Naive thymus-derived CD8-positive, alpha-beta T cell (primary cell): ENCODE measurements around the gene POC1A. TPM values are rescaled to one million over a fixed set of nuclear protein-coding genes. Genes with fewer than 3 reads are reported as not detected.

Experiments used
- ATAC-seq, 2 donors: fragments of 150-1000 bp; cut with Tn5 transposase in 1 of 2; sonication (Bioruptor Pico), chemical (Tn5 transposase) in 1 of 2; 1 replicate in 1 of 2; 2 replicates in 1 of 2; pipeline ENCODE4 v1.10.0; 2021; ENCODE audit warnings: mild to moderate bottlenecking in 2 of 2, moderate library complexity in 2 of 2
- POLR2A ChIA-PET: fragments of 350-600 bp; sonication (Branson Sonifier 250); formaldehyde crosslinking; loops from one replicate; lab custom pipeline; 2021; ENCODE audit warnings: antibody characterized with exemption; lab: Charles Lee
- DNase-seq, 10 donors: peaks; one replicate each; pipeline versions ENCODE4 v3.0.0 to v3.0.0-alpha.2; 2020 to 2022
- H3K27ac Mint-ChIP-seq, 10 donors: one replicate each; pipeline ENCODE4 v1.8.0; 2020 to 2022; ENCODE audit warnings: mild to moderate bottlenecking in 10 of 10, mixed read lengths in 10 of 10, moderate library complexity in 4 of 10, inconsistent platforms in 1 of 10
- H3K27me3 Mint-ChIP-seq, 5 donors: one replicate each; pipeline ENCODE4 v1.8.0; 2021 to 2022; ENCODE audit warnings: mixed read lengths in 5 of 5
- H3K36me3 Mint-ChIP-seq, 3 donors: one replicate each; pipeline ENCODE4 v1.8.0; 2020 to 2022; ENCODE audit warnings: mixed read lengths in 3 of 3, mild to moderate bottlenecking in 2 of 3, inconsistent platforms in 1 of 3
- H3K4me1 Mint-ChIP-seq, 4 donors: one replicate each; pipeline ENCODE4 v1.8.0; 2021 to 2022; ENCODE audit warnings: mixed read lengths in 4 of 4
- H3K4me3 Mint-ChIP-seq, 10 donors: one replicate each; pipeline ENCODE4 v1.8.0; 2020 to 2022; ENCODE audit warnings: mild to moderate bottlenecking in 10 of 10, mixed read lengths in 10 of 10, moderate library complexity in 6 of 10, inconsistent platforms in 1 of 10
- H3K9me3 Mint-ChIP-seq, 9 donors: one replicate each; pipeline ENCODE4 v1.8.0; 2020 to 2022; ENCODE audit warnings: mixed read lengths in 9 of 9, mild to moderate bottlenecking in 3 of 9, inconsistent platforms in 1 of 9, moderate library complexity in 1 of 9
- polyA plus RNA-seq, 3 donors: library from polyadenylated mRNA; unstranded; fragments of 300-500 nt; fragmentation: Illumina TruSeq; gene quantifications; one replicate each; pipeline ENCODE4 v1.2.3, GENCODE V29; 2021
- total RNA-seq, 8 experiments: library from RNA in 2 of 8; stranded (reverse) in 2 of 8; gene quantifications; one replicate each; pipeline ENCODE4 v1.2.3 and lab custom pipeline; 2021 to 2026

POC1A gene
- total and polyA plus RNA-seq, 5 experiments from 2014 or later, result 0.28 to 1.9 (median 1.1) TPM

DNA sequence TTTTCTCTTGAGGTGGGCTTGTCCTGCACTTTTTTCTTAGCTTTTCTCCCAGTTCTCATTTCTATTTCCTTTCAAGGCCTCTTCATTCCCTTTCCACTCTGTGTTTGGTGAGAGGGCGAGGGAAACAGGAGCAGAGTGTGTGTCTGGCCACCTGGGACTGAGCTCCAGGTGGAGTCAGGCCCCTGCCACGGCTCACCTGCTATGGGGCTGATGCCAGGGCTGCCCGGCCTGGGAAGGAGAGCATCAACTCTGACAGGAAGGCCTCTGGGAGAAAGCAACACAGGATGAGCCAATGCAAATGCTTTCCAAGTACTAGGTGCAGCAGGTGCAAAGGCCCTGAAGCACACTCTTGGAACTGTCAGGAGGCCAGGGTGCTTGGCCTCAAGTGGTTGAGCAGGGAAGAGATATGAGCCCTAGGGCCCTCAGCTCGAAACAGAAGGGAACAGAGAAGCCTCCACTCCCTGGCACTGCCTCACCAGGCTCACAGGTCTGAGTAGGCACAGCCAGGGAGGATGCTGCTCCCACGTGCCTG, 70.6 kb downstream of the POC1A start:
- Mint-ChIP-seq H3K27ac (peak overlapping the region in 2 of 10 donors; percentile 34 to 49), H3K9me3 (no peaks in the 10 kb centered on the region), H3K27me3 (no peaks in the 10 kb centered on the region), H3K36me3 (no peaks in the 10 kb centered on the region), H3K4me3 (no peak overlapping the region), H3K4me1 (peaks cover 21 to 36% (median 30%) of the 10 kb centered on the region in 4 donors)
- POLR2A ChIA-PET, result no interaction called here
- DNase-seq (no peak), ATAC-seq (no peak)

DNA sequence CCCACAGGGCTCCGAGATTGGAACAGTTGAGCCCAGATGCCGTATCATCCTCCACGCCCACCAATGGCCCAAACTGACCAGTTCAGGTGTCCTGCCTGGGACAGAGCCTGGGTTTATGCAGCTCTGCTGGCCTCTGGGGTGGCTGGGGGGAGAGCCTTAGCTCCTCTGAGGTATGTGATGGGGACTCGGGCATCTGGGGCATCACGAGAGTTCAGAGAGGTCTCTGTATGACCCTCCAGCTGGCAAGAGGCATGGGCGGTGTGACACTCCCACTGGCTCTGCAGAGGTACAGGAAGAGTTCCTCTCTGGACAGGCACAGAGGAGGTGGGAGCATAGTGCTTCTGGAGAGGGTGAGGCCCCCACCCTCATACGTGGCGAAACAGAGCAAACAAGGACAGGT, 71.3 kb downstream of the POC1A start:
- peaks cover 21 to 36% (median 30%) of the 10 kb centered on the region in 4 donors for H3K4me1 Mint-ChIP-seq
- H3K27ac Mint-ChIP-seq, result peak overlapping the region in 1 of 10 donors; percentile 52
- POLR2A ChIA-PET, result no interaction called here

DNA sequence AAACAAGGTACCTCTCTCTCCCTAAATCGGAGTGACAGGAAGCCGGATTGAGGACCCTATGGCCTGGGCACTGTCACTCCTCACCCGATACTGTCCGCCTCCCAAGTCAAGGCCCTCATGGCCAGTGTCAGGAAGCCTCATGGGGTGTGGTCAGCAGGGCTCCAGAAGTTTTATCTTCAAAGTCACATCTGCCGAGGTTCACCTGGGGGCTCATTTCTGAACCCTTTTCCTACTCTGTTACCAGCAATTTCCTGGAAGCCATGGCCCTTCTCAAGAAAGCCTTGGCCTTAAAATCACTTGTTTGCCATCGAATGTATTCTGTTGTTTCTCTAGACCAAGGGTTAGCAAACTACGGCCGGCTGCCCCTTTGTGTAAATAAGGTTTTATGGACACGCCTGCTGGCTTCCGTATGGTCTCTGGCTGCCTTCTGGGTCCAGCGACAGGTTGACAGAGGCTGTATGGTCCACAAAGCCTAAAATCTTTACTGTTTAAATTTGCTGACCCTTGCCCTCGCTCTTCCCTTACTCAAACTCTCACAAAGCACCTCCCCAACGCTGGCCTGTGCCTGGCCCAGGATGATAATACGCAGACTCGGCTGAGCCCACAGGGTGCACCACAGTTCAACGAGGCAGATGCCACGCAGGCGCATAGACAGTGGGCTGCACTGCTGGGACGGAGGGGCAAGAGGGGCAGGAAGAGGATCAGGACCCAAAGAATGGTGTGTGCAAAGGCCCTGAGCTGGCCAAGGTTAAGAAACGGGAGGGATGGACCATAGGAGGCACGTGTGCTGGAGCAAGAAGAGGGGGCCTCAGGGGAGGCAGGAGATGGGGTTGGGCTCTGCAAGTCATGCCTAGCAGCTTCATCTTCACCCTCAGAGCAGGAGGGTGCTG, 73.1 kb downstream of the POC1A start:
- DNase-seq, result no peak
- H3K4me1 Mint-ChIP-seq, result peaks cover 9 to 18% (median 14%) of the 10 kb centered on the region in 4 donors
- no peak overlapping the region for H3K4me3 Mint-ChIP-seq
- H3K27me3 Mint-ChIP-seq, result no peaks in the 10 kb centered on the region
- peak overlapping the region in 2 of 10 donors; percentile 32 to 75 for H3K27ac Mint-ChIP-seq
- ATAC-seq, result no peak
- POLR2A ChIA-PET, result no interaction called here
- no peaks in the 10 kb centered on the region for H3K36me3 Mint-ChIP-seq
- no peaks in the 10 kb centered on the region for H3K9me3 Mint-ChIP-seq

More for the DNA sequence above, 71.3 kb downstream of the POC1A start:
- Mint-ChIP-seq H3K9me3 (no peaks in the 10 kb centered on the region), H3K4me3 (no peak overlapping the region), H3K36me3 (no peaks in the 10 kb centered on the region), H3K27me3 (no peaks in the 10 kb centered on the region)
- ATAC-seq, result no peak
- DNase-seq, result no peak

DNA sequence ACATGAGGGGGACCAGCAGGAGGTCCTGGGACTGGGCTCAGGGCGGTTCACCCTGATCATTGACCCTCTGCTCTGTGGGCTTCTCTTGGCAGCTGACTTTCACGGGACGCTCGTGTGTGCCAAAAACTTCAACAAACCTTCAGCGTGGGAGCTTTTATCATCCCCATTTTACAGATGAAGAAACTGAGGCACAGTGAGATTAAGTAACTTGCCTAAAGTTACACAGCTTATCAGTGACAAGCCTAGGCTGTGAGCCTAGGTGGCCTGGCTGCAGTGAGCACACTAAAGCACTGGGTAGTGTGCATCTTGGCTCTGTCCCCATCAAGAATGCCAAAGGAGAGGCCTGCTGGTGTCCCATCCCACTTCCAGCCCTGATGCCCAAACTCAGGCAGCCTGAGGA, 74.3 kb downstream of the POC1A start:
- Mint-ChIP-seq H3K36me3 (no peaks in the 10 kb centered on the region), H3K4me1 (peaks cover 2 to 7% (median 3%) of the 10 kb centered on the region in 4 donors), H3K9me3 (no peaks in the 10 kb centered on the region), H3K27ac (no peak overlapping the region), H3K4me3 (no peak overlapping the region), H3K27me3 (no peaks in the 10 kb centered on the region)
- DNase-seq (no peak), ATAC-seq (no peak)
- POLR2A ChIA-PET, result no interaction called here

DNA sequence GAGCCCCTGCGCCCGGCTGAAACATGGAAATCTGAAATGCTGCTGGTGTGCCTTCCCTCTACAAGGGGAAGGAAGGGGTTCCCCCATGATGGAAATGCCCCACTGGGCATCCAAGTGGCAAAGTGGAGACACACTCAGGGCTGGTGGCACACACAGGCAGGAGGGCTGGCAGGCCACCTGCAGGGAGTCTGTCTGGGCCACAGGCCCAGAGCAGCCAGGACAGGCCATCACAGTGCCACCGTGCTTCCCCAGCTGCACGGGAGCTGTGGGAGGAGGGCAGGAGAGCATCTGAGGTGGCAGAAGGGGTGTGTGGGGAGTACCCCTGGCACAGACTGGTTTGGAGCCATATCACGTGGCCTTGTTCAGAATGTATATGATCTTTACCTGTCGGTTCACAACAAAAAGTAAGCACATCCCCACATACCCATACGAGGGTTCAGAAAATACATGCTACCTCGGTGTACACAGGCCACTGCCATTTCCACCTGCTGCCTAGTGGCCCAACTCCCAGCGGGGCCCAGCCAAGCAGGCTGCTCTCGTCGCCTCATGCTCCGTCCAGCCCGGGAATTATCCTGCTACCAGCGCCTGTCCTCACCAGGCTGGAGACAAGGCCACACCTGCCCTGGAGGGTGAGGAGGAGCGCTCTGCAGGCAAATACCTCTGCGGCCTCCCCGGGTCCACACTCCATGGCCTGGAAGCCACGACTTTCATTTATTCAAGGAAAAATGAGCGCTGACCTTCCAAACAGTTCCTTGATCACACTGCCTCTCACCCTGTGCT, 75.3 kb downstream of the POC1A start:
- DNase-seq, result no peak
- H3K27me3 Mint-ChIP-seq, result no peaks in the 10 kb centered on the region
- H3K27ac Mint-ChIP-seq, result no peak overlapping the region
- H3K9me3 Mint-ChIP-seq, result no peaks in the 10 kb centered on the region
- POLR2A ChIA-PET, result no interaction called here
- no peak overlapping the region for H3K4me3 Mint-ChIP-seq
- no peak for ATAC-seq
- peaks cover 0 to 2% (median 0%) of the 10 kb centered on the region in 4 donors for H3K4me1 Mint-ChIP-seq
- no peaks in the 10 kb centered on the region for H3K36me3 Mint-ChIP-seq

DNA sequence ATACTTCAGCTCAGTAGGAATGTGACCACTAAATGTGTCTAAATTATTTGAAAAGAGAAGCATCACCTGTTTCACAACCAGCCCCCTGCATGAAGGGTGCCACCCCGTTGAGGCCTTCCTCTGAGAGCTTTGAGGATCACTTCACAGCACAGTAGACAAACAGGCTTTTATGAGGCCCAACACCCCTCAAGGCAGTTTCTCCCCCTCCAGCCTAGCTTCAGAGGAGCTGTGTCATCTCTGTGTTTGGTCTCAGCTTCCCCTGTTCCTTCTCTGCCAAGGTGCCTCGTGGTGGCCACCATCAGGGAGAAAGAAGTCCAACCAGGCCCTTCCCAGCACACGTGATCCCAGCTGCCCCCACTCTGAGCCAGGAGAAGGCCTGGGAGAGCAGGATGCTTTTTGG, 76.3 kb downstream of the POC1A start:
- H3K4me1 Mint-ChIP-seq, result no peaks in the 10 kb centered on the region
- H3K9me3 Mint-ChIP-seq, result no peaks in the 10 kb centered on the region
- H3K36me3 Mint-ChIP-seq, result no peaks in the 10 kb centered on the region
- no peak for DNase-seq
- H3K27me3 Mint-ChIP-seq, result no peaks in the 10 kb centered on the region
- POLR2A ChIA-PET, result interaction anchor here (0.7 kb wide), 1 partner anchor 185 kb away, joined by 3 read pairs; no protein-coding TSS in a partner anchor
- H3K27ac Mint-ChIP-seq, result no peak overlapping the region
- no peak for ATAC-seq
- H3K4me3 Mint-ChIP-seq, result no peak overlapping the region

DNA sequence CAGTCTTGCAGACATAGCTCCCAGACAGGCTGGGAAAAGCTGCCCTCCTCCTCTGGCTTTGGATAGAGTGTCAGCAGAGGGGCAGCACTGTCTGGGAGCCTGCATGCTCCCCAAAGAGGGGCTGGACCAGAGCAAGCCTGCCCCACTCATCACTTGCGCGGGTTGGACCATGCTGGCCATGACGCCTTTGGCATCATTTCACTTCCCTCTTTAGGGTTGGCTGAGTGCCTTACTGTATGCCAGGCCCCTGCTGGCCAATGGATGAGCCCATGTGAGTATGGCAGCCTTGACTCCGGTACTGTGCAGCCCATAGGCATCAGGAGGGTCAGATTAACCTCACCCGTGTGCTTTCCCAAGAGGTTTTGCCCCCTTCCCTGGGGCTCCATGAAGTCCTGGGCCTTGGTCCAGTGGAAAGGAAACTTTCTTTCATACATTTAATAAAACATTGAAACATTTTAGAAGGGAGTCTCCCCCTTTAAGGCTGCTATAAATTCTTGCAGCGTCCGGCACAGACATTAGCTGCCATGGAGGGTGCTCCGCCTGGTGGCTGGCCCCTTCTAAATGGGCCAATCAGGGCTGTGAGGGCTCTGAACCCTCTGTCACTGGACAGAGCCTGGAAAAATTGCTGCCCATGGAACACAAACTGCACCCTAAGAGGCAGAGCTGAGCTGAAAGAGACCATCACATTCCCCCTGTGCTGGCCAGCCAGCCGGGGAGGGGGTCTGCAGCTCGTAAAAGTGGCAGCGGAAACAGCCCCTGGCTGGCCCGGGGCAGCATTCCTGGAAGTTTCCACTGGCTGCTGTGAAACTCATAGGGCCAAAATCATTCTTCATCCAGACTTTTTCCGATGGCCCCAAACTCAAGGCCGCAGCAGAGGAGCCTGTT, 77.1 kb downstream of the POC1A start:
- Mint-ChIP-seq H3K4me1 (peaks cover 4 to 6% (median 4%) of the 10 kb centered on the region in 4 donors), H3K36me3 (no peaks in the 10 kb centered on the region), H3K9me3 (no peaks in the 10 kb centered on the region), H3K4me3 (no peak overlapping the region), H3K27me3 (no peaks in the 10 kb centered on the region), H3K27ac (no peak overlapping the region)
- no peak for DNase-seq
- no peak for ATAC-seq
- POLR2A ChIA-PET, result no interaction called here

DNA sequence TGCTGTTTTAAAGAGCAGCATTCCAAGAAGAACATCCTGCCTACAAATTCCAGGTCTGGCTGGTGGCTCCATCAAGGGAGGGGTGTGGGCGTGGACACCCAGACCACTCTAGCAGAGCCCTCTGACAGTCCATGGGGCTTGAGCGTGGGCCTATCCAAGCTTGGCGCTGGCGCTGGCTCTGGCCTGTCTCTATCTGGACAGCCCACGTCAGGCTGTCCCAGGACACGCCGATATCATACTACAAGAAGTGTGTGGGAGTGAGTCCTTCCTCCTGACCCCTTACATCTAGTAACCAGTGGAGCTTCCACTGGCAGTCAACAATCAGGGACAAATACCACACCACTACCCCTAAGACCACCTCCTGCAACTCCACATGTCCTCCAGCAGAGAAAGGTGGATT, 80.7 kb downstream of the POC1A start:
- Mint-ChIP-seq H3K27ac (peak overlapping the region in 1 of 10 donors; percentile 37), H3K4me3 (no peak overlapping the region), H3K27me3 (peaks cover 0 to 2% (median 0%) of the 10 kb centered on the region in 5 donors), H3K9me3 (no peaks in the 10 kb centered on the region), H3K36me3 (no peaks in the 10 kb centered on the region), H3K4me1 (peaks cover 6 to 27% (median 13%) of the 10 kb centered on the region in 4 donors)
- POLR2A ChIA-PET, result interaction anchor here (0.5 to 1.6 kb wide), 2 partner anchors 17 to 121 kb away, joined by 3 to 8 read pairs; partner anchors contain the start of gene DUSP7
- DNase-seq (no peak), ATAC-seq (no peak)

DNA sequence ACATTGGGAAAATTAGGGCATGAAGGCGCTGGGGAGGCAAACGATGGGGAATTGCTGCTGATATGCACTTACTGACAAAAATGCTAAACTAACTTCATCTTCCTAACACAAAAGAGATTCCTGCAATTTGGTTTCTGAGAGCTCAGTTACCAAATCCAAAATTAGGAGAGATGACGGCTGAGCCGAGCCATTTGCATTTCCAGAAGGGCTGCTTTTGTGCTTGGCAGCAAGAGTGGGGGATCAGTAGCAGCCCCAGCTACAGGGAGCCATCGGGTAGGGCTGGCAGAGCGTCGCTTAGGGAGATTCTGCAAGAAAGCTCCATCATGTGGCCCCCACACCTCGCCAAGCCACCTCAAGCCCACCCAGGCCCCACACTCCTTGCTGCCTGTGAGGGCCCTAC, 81.8 kb downstream of the POC1A start:
- Mint-ChIP-seq H3K36me3 (no peaks in the 10 kb centered on the region), H3K4me3 (peak overlapping the region in 4 of 10 donors; percentile 16 to 43 (median 28)), H3K27ac (peak overlapping the region in 1 of 10 donors; percentile 35), H3K27me3 (peaks cover 0 to 2% (median 0%) of the 10 kb centered on the region in 5 donors), H3K9me3 (no peaks in the 10 kb centered on the region), H3K4me1 (peaks cover 6 to 27% (median 13%) of the 10 kb centered on the region in 4 donors)
- POLR2A ChIA-PET, result interaction anchor here (1.0 to 1.6 kb wide), 2 partner anchors 16 to 77 kb away, joined by 4 to 8 read pairs; partner anchors contain the start of genes DUSP7 and RPL29
- no peak for DNase-seq
- ATAC-seq, result no peak

DNA sequence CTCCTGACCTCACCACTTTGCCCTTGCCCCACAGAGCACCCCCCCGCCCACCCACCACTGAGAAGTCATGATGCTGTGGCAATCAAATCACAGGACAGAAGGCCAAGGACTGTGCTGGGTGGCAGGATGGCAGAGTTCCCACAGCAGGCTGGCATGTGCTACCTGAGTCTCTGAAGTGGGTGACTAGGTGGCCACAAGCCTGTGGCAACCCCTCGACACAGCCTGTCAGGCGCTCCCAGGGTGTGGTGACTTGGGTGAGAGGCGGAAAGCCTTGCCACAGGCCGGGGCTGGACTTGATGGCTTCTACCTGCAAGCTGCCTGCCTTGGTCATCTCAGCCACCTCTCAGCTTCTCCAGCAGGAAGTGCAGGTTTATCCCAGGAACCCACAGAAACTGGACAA, 82.2 kb downstream of the POC1A start:
- POLR2A ChIA-PET, result interaction anchor here (1.0 to 1.6 kb wide), 2 partner anchors 15 to 76 kb away, joined by 4 to 8 read pairs; partner anchors contain the start of genes DUSP7 and RPL29
- H3K36me3 Mint-ChIP-seq, result no peaks in the 10 kb centered on the region
- peak overlapping the region in 1 of 10 donors; percentile 35 for H3K27ac Mint-ChIP-seq
- peaks cover 0 to 2% (median 0%) of the 10 kb centered on the region in 5 donors for H3K27me3 Mint-ChIP-seq
- DNase-seq (peak in 5 of 10 donors; percentile 26 to 60 (median 45)), ATAC-seq (peak; percentile 89 to 100)
- H3K4me1 Mint-ChIP-seq, result peaks cover 6 to 27% (median 13%) of the 10 kb centered on the region in 4 donors
- H3K9me3 Mint-ChIP-seq, result no peaks in the 10 kb centered on the region
- peak overlapping the region in 4 of 10 donors; percentile 16 to 43 (median 28) for H3K4me3 Mint-ChIP-seq

DNA sequence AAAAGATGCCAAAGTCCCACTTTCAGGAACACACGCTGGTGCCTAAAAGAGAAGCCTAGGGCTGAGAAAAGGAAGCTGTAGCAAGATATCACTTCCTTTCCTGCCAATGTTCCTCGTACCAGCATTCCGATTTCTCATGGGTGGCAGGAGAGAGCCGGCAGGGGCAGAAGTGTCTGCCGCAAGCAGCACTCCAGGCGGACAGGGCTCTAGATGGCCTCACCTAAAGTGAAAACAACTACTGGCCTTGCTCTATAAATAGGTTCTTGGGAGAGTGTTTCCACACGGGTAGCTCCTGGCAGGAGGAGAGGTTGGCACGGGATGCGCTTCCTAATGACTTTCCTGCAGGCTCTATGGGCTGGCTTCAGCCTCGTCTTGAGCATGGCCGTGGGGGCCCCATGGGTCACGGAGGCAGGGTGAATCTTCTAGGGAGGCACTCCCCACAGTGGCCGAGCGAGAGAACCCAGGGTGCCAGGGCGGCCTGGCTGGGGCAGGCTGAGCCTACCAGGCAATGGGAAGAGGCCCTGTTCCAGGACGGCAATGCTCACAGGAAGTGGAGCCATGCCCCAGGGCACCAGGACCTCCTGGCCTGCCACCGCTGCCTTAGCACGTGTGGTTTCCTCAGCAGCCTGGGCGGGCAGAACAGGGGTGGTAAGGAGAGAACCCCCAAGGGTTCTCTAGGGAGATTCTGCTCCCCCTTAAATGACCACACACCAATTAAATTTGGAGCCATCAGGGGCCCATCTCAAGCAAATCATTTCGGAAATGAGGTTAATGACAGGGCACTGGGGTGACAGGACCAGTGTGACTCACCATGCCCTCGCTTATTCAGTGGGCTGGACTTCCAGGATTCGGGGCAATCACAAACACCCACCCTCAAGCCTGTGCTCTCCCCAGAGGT, 83.2 kb downstream of the POC1A start:
- POLR2A ChIA-PET, result interaction anchor here (0.7 kb wide), 1 partner anchor 633 kb away, joined by 4 read pairs; no protein-coding TSS in a partner anchor
- H3K9me3 Mint-ChIP-seq, result no peaks in the 10 kb centered on the region
- H3K4me1 Mint-ChIP-seq, result peaks cover 6 to 27% (median 13%) of the 10 kb centered on the region in 4 donors
- H3K27ac Mint-ChIP-seq, result peak overlapping the region in 4 of 10 donors; percentile 16 to 60 (median 39)
- H3K36me3 Mint-ChIP-seq, result no peaks in the 10 kb centered on the region
- H3K4me3 Mint-ChIP-seq, result no peak overlapping the region
- DNase-seq (no peak), ATAC-seq (no peak)
- H3K27me3 Mint-ChIP-seq, result peaks cover 0 to 2% (median 0%) of the 10 kb centered on the region in 5 donors
